Stimulated activated CD4-positive, alpha-beta T cell treated with anti-CD3 and anti-CD28 coated beads, TNF-alpha, amount 100 ng/mL, for 1 hour (primary cell): ENCODE results near the gene PDXDC1.
A peak's percentile ranks its signal among the peaks of the same experiment; 100 is the strongest.
"Not testable (repeated sequence)": the region's sequence is repeated elsewhere in the genome, so short reads cannot be mapped to it uniquely, and the experiment has no call there.

Experiments
- DNase-seq, 3 donors: peaks; one replicate each; pipeline ENCODE4 v3.0.0-alpha.2; 2020; ENCODE audit warnings: low read depth in 3 of 3, low spot score in 1 of 3

Gene PDXDC1

DNA sequence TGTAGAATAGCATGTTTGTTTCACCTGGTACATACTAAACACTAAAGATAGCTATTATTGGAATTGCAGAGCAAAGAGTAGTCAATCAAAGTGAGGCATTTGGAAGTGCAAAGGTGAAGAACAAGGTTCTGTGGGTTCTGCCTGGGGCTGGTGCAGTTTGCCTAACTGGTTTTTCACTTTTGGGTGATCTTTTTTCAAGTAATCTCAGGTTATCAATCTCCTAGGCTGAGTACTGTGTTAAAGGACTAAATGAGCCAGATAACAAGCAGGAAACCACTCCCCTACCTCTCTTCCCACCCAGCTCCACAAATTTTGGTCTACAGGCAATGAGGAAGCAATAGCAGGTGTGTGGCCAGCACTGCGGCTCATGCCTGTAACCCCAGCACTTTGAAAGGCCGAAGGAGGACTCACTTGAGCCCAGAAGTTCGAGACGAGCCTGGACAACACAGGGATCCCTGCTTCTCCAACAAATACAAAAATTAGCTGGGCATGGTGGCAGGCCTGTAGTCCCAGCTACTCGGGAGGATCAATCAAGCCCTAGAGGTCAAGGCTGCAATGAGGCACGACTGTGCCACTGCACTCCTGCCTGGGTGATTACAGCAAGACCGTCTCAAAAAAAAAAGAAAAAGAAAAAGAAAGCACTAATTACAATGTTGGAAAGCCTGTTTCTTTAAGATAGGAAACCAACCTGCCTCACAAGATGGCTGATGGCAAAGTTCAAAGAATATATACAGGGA is 83.0 kb downstream of the PDXDC1 start:
- DNase-seq = no peak

DNA sequence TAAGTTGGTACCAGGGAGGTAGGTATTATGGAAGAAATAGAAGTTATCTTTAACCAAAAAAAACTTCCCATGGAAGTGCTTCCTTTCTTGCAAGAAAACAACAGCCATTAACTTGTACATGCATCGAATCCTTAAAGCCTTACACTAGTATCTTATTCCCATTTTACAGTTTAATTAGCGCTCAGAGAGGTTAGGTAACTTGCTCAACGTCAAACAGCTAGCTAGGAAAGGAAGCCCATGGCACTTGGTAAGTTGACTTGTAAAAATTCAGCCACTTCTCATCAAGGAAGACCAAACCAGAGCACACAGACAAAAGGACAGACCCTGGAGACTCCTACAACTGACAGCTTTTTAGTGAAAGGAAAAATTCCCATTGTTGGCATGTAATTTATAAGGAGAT is 84.5 kb downstream of the PDXDC1 start:
- DNase-seq = no peak

DNA sequence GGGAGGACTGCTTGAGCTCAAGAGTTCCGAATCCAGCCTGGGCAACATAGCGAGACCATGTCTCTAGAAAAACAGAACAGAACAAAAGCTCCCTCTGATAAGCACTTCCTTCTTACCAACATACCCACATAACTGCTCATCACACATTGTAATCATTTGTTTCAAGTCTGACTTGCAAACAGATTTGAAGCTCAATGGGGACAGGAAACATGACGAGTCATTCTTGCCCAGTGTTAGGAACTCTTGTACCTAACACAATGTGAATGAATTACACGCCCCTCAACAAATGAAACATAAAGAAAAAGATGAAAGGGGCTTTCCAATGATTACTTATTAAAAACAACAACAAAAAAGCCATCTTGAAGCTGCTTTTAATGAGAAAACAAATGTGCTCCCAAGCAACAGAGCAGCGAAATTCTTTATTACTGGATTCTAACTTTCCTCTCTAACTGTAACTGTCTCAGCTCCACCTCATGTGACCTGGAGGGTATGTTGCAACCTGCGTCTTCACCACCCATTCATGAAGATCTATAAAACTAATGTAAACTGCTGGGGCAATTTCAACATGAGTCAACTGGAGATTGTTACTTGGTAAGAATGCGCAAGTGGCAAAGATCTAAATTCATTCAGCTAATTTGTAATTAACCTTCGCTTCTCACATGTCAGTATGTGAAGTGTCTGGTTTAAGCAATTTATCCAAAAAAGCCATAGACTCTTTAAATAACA is 87.4 kb downstream of the PDXDC1 start:
- not testable (repeated sequence) for DNase-seq

- not testable (repeated sequence) for DNase-seq
These were observed 91.1 kb downstream of the PDXDC1 start for GRCh38 chr16:15065961-15066360.

DNA sequence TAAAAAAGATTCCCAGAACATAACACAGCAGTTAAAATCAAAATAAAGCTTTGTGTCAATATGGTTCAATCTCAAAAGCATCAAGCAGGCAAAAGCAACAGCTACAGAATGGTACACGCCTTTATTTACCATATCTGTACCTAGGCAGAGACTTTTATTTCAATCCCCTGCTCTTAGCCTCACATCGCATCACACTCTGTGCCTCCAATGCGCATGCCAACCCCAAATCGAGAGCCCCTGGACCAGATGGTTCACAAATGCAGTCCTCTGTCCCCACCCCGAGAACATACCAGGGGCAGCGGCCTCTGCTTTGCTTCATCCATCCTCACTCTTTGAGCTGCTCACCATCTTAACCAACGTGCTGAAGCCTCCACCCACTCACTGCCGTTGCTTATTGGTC is 91.9 kb downstream of the PDXDC1 start:
- DNase-seq = not testable (repeated sequence)

DNA sequence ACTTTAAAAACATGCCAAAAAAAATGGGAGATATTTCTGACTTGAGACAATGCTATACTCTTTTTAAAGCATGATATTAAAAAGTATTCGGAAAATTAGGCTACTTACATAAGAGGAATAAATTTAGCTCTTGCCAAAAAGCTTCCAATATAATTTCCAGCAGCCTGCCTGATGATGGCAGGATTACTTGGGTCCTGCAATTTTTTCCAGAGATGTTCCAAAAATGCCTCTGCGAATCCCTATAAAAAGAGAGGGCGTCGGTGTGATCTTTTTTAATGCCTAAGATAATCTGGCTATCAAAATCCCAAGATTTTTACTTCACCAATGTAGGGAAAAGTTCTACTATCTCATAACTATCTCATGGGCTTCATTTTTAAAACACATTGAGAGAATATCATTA is 96.2 kb downstream of the PDXDC1 start:
- not testable (repeated sequence) for DNase-seq

DNA sequence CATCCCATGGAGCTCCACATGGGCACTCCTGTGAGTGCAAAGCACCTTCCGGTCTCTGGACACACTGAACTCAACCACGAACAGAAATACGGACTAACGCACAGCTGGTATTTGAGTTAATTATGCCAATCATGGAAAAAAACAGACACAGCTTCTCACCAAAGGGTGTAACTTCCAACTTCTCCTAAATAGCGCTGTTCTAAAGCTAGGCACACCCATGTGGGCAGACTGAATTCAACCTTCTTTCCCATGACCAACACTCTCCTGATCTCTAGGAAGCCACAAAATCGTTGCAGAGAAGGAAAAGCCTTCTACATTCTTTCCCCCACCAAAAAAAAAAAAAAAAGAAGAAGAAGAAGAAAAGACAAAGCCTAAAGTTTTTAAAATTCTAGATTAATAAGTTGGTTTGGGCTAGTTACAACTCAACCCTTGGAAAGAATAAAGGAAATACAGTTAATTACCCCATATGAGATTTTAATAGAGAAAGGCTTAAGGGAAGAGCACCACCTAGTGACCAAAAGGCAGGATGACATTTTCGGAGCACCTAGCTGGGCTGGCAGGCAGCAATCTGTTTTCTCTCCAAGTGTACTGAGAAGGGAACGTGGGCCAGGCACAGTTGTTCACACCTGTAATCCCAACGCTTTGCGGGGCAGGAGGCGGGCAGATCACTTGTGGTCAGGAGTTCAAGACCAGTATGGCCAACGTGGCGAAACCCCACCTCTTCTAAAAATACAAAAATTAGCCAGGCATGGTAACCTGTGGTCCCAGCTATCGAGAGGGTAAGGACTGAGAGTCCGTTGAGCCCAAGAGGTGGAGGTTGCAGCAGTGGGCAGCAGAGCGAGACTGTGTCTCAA is 97.3 kb downstream of the PDXDC1 start:
- DNase-seq = not testable (repeated sequence)

DNA sequence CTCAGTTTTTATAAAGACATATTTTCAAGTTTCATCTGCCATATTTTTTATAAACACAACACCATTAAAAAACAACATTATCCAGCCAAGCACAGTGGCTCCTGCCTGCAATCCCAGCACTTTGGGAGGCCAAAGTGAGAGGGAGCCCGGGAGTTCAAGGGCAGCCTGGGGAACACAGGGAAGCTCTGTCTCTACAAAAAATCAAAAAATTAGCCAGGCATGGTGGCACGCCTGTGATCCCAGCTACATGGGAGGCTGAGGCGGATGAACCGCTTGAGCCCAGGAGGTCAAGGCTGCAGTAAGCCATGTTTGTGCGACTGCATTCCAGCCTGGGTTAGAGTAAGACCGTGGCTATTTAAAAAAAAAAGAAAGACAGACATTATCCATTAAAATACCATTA is 98.3 kb downstream of the PDXDC1 start:
- no peak for DNase-seq

DNA sequence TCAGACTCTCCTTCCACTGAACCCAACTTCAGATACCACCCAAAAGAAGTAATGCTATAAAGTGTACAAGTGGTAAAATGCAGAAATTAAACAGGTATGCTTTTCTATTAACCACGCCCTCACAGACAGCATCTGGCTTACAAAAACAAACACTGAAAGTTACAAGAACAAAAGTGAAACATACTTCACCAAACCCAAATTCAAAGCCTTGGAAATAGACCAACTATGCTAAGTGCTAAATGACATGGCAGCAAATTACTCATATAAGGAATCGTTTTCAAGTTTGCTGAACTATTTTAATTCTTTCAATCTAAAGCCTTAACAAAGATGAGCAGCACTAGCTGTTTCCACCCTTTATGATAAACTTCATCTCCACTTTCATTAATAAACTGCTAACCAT is 101.3 kb downstream of the PDXDC1 start:
- DNase-seq = not testable (repeated sequence)

GRCh38 chr16:15080883-15081282 is 106.1 kb downstream of the PDXDC1 start:
- not testable (repeated sequence) for DNase-seq

GRCh38 chr16:15082788-15083187 is 108.0 kb downstream of the PDXDC1 start:
- not testable (repeated sequence) for DNase-seq

- DNase-seq = not testable (repeated sequence)
These were observed 115.9 kb downstream of the PDXDC1 start for GRCh38 chr16:15090663-15091269.

DNA sequence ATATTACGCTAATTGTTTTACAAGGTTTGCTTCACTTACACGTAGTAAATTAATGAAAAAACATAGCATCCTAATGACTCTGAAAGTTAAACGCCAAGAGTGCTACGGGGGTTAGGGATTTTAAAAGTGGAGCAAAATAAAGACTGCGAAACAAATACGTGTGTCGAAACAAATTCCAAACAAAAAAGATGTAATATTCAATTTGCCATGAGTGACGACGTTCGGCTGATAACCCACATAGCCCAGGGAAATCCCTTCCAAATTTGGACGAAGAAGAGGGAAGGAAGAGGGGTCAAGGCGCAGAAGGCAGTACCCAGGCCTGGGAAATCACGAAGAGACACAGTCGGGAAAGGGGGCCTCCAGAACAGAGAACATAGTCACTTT is 118.7 kb downstream of the PDXDC1 start:
- DNase-seq = not testable (repeated sequence)

- peak; percentile 59 to 76 (median 69) for DNase-seq
These were observed 119.4 kb downstream of the PDXDC1 start, which contains the start of gene RRN3 for GRCh38 chr16:15093955-15094827. Gene RRN3 (minus strand): TSS chr16:15094272. CDS start chr16:15094233, 39 bp downstream.

- not testable (repeated sequence) for DNase-seq
These were observed 121.8 kb downstream of the PDXDC1 start for GRCh38 chr16:15096583-15096972.

DNA sequence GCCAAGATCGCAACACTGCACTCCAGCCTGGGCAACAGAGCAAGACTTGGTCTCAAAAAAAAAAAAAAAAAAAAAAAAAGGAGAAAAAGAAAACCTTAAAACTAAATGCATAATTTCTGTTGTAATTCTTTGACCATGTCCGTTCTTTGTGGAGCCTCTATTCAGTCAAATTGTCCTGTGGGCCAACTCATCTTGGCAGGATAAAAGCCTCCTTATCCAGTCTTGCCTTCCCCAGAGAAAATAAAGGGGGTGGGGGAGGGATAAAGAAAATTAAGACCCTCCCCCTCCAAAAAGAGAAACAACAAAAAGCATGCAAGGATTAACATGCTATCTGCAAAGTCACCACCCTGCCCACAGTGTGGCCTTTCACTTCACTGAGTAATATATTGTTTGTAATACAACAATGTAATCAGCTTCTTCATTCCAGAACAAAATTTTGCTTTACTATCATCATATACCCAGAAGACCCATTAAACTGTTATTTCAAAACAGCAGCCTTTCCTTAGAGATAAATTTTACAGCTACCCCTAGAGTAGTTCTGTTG is 124.6 kb downstream of the PDXDC1 start:
- DNase-seq = not testable (repeated sequence)

GRCh38 chr16:15100372-15100987 is 125.7 kb downstream of the PDXDC1 start:
- not testable (repeated sequence) for DNase-seq

GRCh38 chr16:15127641-15128425 is 153.0 kb downstream of the PDXDC1 start:
- DNase-seq = not testable (repeated sequence)
